HPDE6-E6E7 (cell line): ENCODE data around the gene CDH5.
A peak's percentile ranks its signal among the peaks of the same experiment; 100 is the strongest.

Experiments used
- DNase-seq: peaks from one replicate; pipeline ENCODE4 v3.0.0; 2011; ENCODE audit warnings: missing footprints; ENCODE audit errors: extremely low spot score

The CDH5 gene

GRCh38 chr16:66373667-66374066 is 7.2 kb downstream of the CDH5 start:
- no peak for DNase-seq

GRCh38 chr16:66374176-66374575 is 7.7 kb downstream of the CDH5 start:
- DNase-seq, result no peak

GRCh38 chr16:66375451-66375850 is 9.0 kb downstream of the CDH5 start:
- DNase-seq, result no peak

- no peak for DNase-seq
Measured at GRCh38 chr16:66376114-66376513, 9.6 kb downstream of the CDH5 start.

- DNase-seq, result no peak
Measured at GRCh38 chr16:66376577-66377305, 10.2 kb downstream of the CDH5 start.

GRCh38 chr16:66377324-66377723 is 10.8 kb downstream of the CDH5 start:
- no peak for DNase-seq

- DNase-seq, result no peak
Measured at GRCh38 chr16:66378741-66379570, 12.5 kb downstream of the CDH5 start.

- no peak for DNase-seq
Measured at GRCh38 chr16:66379571-66379941, 13.1 kb downstream of the CDH5 start.

- DNase-seq, result no peak
Measured at GRCh38 chr16:66380421-66380820, 13.9 kb downstream of the CDH5 start.

GRCh38 chr16:66381585-66382170 is 15.2 kb downstream of the CDH5 start:
- DNase-seq, result no peak

- peak; percentile 85 for DNase-seq
Measured at GRCh38 chr16:66382171-66382965, 15.9 kb downstream of the CDH5 start.

- peak; percentile 69 for DNase-seq
Measured at GRCh38 chr16:66382966-66383299, 16.4 kb downstream of the CDH5 start.

GRCh38 chr16:66383551-66383950 is 17.1 kb downstream of the CDH5 start:
- DNase-seq, result no peak

- no peak for DNase-seq
Measured at GRCh38 chr16:66385415-66385814, 18.9 kb downstream of the CDH5 start.

- DNase-seq, result no peak
Measured at GRCh38 chr16:66386629-66387622, 20.4 kb downstream of the CDH5 start.

- no peak for DNase-seq
Measured at GRCh38 chr16:66387817-66388332, 21.4 kb downstream of the CDH5 start.

- DNase-seq, result no peak
Measured at GRCh38 chr16:66388350-66389139, 22.1 kb downstream of the CDH5 start.

GRCh38 chr16:66389256-66390176 is 23.0 kb downstream of the CDH5 start:
- DNase-seq, result no peak
